OCI-LY7 (cell line): Measurements from ENCODE around the gene UBXN6. TPM values are rescaled to one million over a fixed set of nuclear protein-coding genes. Genes with fewer than 3 reads are reported as not detected.

Experiments
- BruUV-seq: library from RNA; stranded (reverse); fragments of 400-500 nt; replicated peaks from 2 replicates; lab custom pipeline; 2021; lab: Mats Ljungman, UMichigan
- CTCF ChIA-PET: fragments of 300-600 bp; sonication (Branson Sonifier 250); formaldehyde crosslinking; loops from one replicate; lab custom pipeline; 2022; ENCODE audit warnings: antibody characterized with exemption; ENCODE audit not compliant: unreplicated experiment; lab: Charles Lee
- POLR2A ChIA-PET: fragments of 300-600 bp; sonication (Branson Sonifier 250); formaldehyde crosslinking; loops from one replicate; lab custom pipeline; 2022; ENCODE audit warnings: antibody characterized with exemption; lab: Charles Lee
- DNase-seq: peaks from one replicate; pipeline ENCODE4 v3.0.0-alpha.2; 2015; ENCODE audit warnings: low spot score
- H2AFZ ChIP-seq: fragments of 200-600 bp; sonication (generic), shearing (Covaris generic); 2 replicates; pipeline ENCODE4 v1.6.1; 2014; ENCODE audit warnings: mild to moderate bottlenecking, antibody characterized with exemption, low read length, moderate library complexity
- H3K27ac ChIP-seq: fragments of 200-600 bp; sonication (generic); 2 replicates; pipeline ENCODE4 v1.5.1; 2014; ENCODE audit warnings: mixed run types, low read depth, mild to moderate bottlenecking, moderate library complexity, low read length, inconsistent platforms; ENCODE audit not compliant: poor library complexity, severe bottlenecking
- H3K36me3 ChIP-seq: fragments of 200-600 bp; sonication (generic); 2 replicates; pipeline ENCODE4 v1.6.1; 2014; ENCODE audit warnings: mild to moderate bottlenecking, antibody characterized with exemption, low read length, moderate library complexity, mixed read lengths; ENCODE audit not compliant: insufficient read depth
- H3K4me1 ChIP-seq: fragments of 200-600 bp; sonication (generic); 2 replicates; pipeline ENCODE4 v1.5.1; 2014; ENCODE audit warnings: mild to moderate bottlenecking, low read length; ENCODE audit not compliant: insufficient read depth, poor library complexity, severe bottlenecking
- H3K4me2 ChIP-seq: fragments of 200-600 bp; sonication (generic); 2 replicates; pipeline ENCODE4 v1.6.1; 2014; ENCODE audit warnings: mild to moderate bottlenecking, low read length
- H3K4me3 ChIP-seq: fragments of 200-600 bp; sonication (generic); 2 replicates; pipeline ENCODE4 v1.5.1; 2014; ENCODE audit warnings: mild to moderate bottlenecking, low read depth, low read length; ENCODE audit not compliant: poor library complexity, severe bottlenecking
- H3K79me2 ChIP-seq: fragments of 200-600 bp; sonication (generic); 2 replicates; pipeline ENCODE4 v1.6.1; 2016; ENCODE audit warnings: low read depth, mild to moderate bottlenecking, low read length, moderate library complexity, mixed read lengths; ENCODE audit not compliant: insufficient read depth
- H3K9me2 ChIP-seq: fragments of 200-600 bp; sonication (generic); 2 replicates; pipeline ENCODE4 v1.6.1; 2016; ENCODE audit warnings: mild to moderate bottlenecking, low read length, mixed read lengths; ENCODE audit not compliant: insufficient read depth
- H3K9me3 ChIP-seq: fragments of 200-600 bp; sonication (generic); 2 replicates; pipeline ENCODE4 v1.6.1; 2014; ENCODE audit warnings: mild to moderate bottlenecking, mixed run types, low read length, mixed read lengths
- H4K20me1 ChIP-seq: fragments of 200-600 bp; sonication (generic); 2 replicates; pipeline ENCODE4 v1.6.1; 2014; ENCODE audit warnings: mild to moderate bottlenecking, antibody characterized with exemption, low read length, moderate library complexity, mixed read lengths; ENCODE audit not compliant: insufficient read depth
- EZH2phosphoT487 ChIP-seq: fragments of 200-600 bp; sonication (generic); IDR thresholded peaks from 2 replicates; pipeline ENCODE4 v1.6.1; 2018; ENCODE audit warnings: low read depth, borderline replicate concordance, mild to moderate bottlenecking, mixed run types, antibody characterized with exemption, low read length, moderate library complexity, mixed read lengths
- intact Hi-C: fragments of 100-400 bp; cut with micrococcal nuclease; formaldehyde crosslinking; loops from one replicate; pipeline ENCODE4 v1.10.0; 2022; ENCODE audit not compliant: unreplicated experiment
- total RNA-seq, 2 experiments: library from RNA; depleted of rRNA in 1 of 2; stranded (reverse); fragments of >200 nt in 1 of 2; shearing (Covaris generic) in 1 of 2; gene quantifications; 2 replicates each; pipeline ENCODE4 v1.2.3, GENCODE V29; 2014 to 2022
- TF ChIP-seq, protein P1 (sequence below): fragments of 200-600 bp; sonication (generic); conservative IDR thresholded peaks from 2 replicates; pipeline ENCODE4 v1.5.1; 2014; ENCODE audit warnings: mild to moderate bottlenecking, antibody characterized with exemption, low read length, moderate library complexity, mixed read lengths

UBXN6 gene
- total RNA-seq, 2 experiments from 2014 or later: 43.5 to 57.0 TPM

DNA sequence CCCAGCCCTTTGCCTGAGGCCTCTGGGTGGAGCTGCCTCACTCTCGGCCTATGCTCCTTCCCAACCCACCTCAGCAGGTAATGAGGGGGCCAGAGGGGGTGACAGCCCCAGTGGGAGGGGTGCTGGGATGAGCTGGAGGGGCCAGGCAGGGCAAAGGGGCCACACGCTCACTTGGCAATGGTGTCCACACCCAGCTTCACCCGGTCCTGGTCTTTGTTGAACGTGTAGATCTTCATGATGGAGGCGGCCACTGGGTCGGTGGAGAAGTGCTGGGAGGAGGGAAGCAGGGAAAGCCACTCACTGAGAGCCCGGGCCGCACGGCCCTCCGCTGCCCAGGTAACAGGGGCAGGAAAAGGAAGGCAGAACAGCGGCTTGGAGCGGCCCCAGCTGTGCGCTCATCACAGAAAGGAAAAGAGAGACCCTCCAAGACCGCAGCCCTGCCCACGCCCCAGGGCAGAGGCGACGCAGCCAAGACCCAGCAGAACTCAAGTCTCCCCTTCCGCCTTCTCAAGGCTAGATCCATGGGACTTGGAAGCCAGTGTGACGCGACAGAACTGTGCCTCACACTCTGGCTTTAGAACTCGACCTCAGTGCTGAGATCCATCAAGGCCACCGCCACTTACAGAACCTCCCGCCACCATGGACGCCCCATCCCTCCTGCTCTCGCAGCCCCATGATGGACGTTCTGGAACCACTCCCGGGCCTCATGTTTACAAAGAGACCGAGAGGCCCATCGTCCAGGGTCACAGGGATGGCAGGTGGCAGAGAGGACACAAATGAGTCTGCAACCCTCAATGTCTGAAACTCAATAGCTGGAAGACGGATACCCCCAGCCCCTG lies 9.2 kb downstream of the UBXN6 start:
- CTCF ChIA-PET: no interaction called here
- Histone ChIP-seq H3K79me2 (no peaks in the 10 kb centered on the region), H3K4me3 (no peak overlapping the region), H3K36me3 (peaks cover 87% of the 10 kb centered on the region), H3K4me1 (no peaks in the 10 kb centered on the region), H3K27ac (no peak overlapping the region), H3K9me2 (no peaks in the 10 kb centered on the region), H4K20me1 (no peaks in the 10 kb centered on the region; the same call in 1 of the 2 replicates), H3K9me3 (no peaks in the 10 kb centered on the region), H2AFZ (no peak overlapping the region), H3K4me2 (no peak overlapping the region)
- no TSS peak for BruUV-seq
- POLR2A ChIA-PET: no interaction called here
- DNase-seq: no peak
- intact Hi-C loops: no loop called here
- no peak for TF ChIP-seq EZH2phosphoT487
- TF ChIP-seq, protein P1, sequence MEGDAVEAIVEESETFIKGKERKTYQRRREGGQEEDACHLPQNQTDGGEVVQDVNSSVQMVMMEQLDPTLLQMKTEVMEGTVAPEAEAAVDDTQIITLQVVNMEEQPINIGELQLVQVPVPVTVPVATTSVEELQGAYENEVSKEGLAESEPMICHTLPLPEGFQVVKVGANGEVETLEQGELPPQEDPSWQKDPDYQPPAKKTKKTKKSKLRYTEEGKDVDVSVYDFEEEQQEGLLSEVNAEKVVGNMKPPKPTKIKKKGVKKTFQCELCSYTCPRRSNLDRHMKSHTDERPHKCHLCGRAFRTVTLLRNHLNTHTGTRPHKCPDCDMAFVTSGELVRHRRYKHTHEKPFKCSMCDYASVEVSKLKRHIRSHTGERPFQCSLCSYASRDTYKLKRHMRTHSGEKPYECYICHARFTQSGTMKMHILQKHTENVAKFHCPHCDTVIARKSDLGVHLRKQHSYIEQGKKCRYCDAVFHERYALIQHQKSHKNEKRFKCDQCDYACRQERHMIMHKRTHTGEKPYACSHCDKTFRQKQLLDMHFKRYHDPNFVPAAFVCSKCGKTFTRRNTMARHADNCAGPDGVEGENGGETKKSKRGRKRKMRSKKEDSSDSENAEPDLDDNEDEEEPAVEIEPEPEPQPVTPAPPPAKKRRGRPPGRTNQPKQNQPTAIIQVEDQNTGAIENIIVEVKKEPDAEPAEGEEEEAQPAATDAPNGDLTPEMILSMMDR: no peak

DNA sequence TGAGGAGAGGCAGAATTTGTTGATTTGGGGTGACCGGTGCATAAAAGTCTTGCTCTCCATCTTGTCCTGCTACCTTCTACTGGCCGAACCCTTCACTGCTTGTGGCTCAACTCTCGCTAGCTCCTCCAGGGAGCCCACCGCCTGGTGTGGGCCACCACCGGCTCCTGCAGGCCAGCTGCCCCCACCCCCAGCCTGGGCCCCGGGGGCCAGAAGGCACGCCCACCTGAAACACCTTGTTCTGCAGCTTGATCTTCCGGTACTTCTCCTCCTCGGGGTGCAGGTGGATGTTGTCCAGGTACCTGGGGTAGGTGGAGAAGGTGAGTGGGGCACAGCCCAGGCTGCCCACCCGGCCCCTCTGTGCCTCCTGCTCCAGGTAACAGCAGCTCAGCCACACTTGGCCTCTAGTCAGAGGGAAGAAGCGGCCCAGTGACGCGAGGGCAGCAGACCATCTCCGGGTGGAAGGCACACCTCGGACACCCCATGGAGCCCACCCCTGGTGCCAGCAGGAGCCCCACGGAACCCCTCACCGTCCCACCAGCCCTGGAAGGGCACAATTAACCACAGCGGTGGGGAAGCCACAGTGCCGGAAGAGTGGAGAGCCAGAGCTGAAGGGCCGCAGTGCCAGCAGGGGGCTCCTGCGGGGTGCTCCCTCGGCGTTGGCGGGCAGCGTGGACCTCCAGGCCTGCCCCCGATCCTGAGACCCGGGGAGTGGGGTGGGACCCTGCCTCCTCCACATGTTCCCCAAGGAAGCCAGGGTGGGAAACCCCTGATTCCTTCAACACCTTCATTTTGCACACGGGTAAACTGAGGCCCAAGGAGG lies 10.1 kb downstream of the UBXN6 start:
- no TSS peak for BruUV-seq
- intact Hi-C loops: no loop called here

More for the DNA sequence above, 10.1 kb downstream of the UBXN6 start:
- no peak for DNase-seq
- POLR2A ChIA-PET: no interaction called here
- H4K20me1 ChIP-seq: no peaks in the 10 kb centered on the region; the same call in 1 of the 2 replicates
- no peak overlapping the region for H3K4me3 ChIP-seq
- CTCF ChIA-PET: no interaction called here
- no peaks in the 10 kb centered on the region for H3K79me2 ChIP-seq
- no peak overlapping the region for H3K27ac ChIP-seq
- no peaks in the 10 kb centered on the region for H3K9me2 ChIP-seq
- no peaks in the 10 kb centered on the region for H3K9me3 ChIP-seq
- peaks cover 87% of the 10 kb centered on the region for H3K36me3 ChIP-seq
- no peak overlapping the region for H3K4me2 ChIP-seq
- no peaks in the 10 kb centered on the region for H3K4me1 ChIP-seq
- TF ChIP-seq EZH2phosphoT487: no peak
- TF ChIP-seq, protein P1: no peak
- no peak overlapping the region for H2AFZ ChIP-seq
